Fibroblast of skin of left quadriceps (primary cell): Measurements from ENCODE around the gene MORN1.

Experiments used
- DNase-seq, 2 experiments: peaks; one replicate each; pipeline ENCODE4 v3.0.0-alpha.2; 2013; ENCODE audit warnings: low read depth in 2 of 2

MORN1 gene

GRCh38 chr1:2386636-2387611 lies 4.4 kb downstream of the MORN1 start:
- no peak for DNase-seq

GRCh38 chr1:2385606-2386280 lies 5.6 kb downstream of the MORN1 start:
- DNase-seq = no peak

- no peak for DNase-seq
Measured at GRCh38 chr1:2384941-2385481, 6.3 kb downstream of the MORN1 start.

GRCh38 chr1:2384130-2384860 lies 7.1 kb downstream of the MORN1 start:
- DNase-seq = no peak

- no peak for DNase-seq
Measured at GRCh38 chr1:2383576-2383975, 7.8 kb downstream of the MORN1 start.

- DNase-seq = no peak
Measured at GRCh38 chr1:2382621-2383361, 8.6 kb downstream of the MORN1 start.

- peak; percentile 32 to 35 for DNase-seq
Measured at GRCh38 chr1:2381741-2382620, 9.4 kb downstream of the MORN1 start.

GRCh38 chr1:2380816-2381591 lies 10.3 kb downstream of the MORN1 start:
- DNase-seq = no peak

GRCh38 chr1:2379733-2380404 lies 11.5 kb downstream of the MORN1 start:
- DNase-seq = no peak

GRCh38 chr1:2378956-2379732 lies 12.2 kb downstream of the MORN1 start:
- no peak for DNase-seq

GRCh38 chr1:2378441-2378851 lies 12.9 kb downstream of the MORN1 start:
- no peak for DNase-seq

GRCh38 chr1:2377751-2378440 lies 13.5 kb downstream of the MORN1 start:
- no peak for DNase-seq

- no peak for DNase-seq
Measured at GRCh38 chr1:2376931-2377672, 14.3 kb downstream of the MORN1 start.

- DNase-seq = no peak
Measured at GRCh38 chr1:2376261-2376741, 15.1 kb downstream of the MORN1 start.

GRCh38 chr1:2375923-2376260 lies 15.5 kb downstream of the MORN1 start:
- DNase-seq = no peak

- DNase-seq = no peak
Measured at GRCh38 chr1:2375246-2375922, 16.0 kb downstream of the MORN1 start.
